ENCODE data around the gene CLTB.

- TF ChIP-seq, protein P1, sequence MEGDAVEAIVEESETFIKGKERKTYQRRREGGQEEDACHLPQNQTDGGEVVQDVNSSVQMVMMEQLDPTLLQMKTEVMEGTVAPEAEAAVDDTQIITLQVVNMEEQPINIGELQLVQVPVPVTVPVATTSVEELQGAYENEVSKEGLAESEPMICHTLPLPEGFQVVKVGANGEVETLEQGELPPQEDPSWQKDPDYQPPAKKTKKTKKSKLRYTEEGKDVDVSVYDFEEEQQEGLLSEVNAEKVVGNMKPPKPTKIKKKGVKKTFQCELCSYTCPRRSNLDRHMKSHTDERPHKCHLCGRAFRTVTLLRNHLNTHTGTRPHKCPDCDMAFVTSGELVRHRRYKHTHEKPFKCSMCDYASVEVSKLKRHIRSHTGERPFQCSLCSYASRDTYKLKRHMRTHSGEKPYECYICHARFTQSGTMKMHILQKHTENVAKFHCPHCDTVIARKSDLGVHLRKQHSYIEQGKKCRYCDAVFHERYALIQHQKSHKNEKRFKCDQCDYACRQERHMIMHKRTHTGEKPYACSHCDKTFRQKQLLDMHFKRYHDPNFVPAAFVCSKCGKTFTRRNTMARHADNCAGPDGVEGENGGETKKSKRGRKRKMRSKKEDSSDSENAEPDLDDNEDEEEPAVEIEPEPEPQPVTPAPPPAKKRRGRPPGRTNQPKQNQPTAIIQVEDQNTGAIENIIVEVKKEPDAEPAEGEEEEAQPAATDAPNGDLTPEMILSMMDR (IDR thresholded peaks at IDR 0.05; ENCODE audit: low read depth, low read length, poor library complexity, severe bottlenecking), result no peak
- TF ChIP-seq EZH2phosphoT487 (IDR thresholded peaks at IDR 0.05; ENCODE audit: borderline replicate concordance, low read length), result no peak
Measured at GRCh38 chr5:176359658-176360057, 56.7 kb downstream of the CLTB start.
